ENCODE data around the gene FOXJ3.

DNA sequence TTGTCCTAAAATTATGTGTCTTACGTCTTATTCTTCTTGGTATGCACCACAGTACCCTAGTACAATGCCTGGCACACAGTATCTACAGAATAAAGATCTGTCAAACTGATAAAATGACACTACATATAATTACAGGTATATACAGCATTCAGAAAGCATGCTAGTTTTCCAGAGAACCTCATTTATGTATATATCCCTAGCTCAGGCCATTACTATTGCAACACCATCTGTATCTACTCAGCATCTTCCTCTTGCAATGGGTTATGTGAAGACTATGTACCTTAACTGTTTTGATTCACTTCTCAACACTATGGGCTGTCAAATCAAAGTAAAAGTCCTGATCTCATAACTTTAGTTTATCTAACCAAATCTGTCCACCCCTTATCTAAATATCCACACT is 112.0 kb downstream of the FOXJ3 start:
- no peak for TF ChIP-seq POLR2A (IDR thresholded peaks at IDR 0.05)
- TF ChIP-seq, protein P1, sequence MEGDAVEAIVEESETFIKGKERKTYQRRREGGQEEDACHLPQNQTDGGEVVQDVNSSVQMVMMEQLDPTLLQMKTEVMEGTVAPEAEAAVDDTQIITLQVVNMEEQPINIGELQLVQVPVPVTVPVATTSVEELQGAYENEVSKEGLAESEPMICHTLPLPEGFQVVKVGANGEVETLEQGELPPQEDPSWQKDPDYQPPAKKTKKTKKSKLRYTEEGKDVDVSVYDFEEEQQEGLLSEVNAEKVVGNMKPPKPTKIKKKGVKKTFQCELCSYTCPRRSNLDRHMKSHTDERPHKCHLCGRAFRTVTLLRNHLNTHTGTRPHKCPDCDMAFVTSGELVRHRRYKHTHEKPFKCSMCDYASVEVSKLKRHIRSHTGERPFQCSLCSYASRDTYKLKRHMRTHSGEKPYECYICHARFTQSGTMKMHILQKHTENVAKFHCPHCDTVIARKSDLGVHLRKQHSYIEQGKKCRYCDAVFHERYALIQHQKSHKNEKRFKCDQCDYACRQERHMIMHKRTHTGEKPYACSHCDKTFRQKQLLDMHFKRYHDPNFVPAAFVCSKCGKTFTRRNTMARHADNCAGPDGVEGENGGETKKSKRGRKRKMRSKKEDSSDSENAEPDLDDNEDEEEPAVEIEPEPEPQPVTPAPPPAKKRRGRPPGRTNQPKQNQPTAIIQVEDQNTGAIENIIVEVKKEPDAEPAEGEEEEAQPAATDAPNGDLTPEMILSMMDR (IDR thresholded peaks at IDR 0.05), result no peak
